ENCODE results near the gene FLACC1. TPM values are rescaled to one million over a fixed set of nuclear protein-coding genes. Genes with fewer than 3 reads are reported as not detected.

FLACC1 gene
- total and polyA plus RNA-seq, 7 donors: 0.69 to 1.6 (median 1.2) TPM; not detected in 1

GRCh38 chr2:201358684-201359083 lies 1.5 kb upstream of the FLACC1 start:
- Histone ChIP-seq H3K9me3 (no peaks in the 10 kb centered on the region), H3K27me3 (no peaks in the 10 kb centered on the region), H3K36me3 (peaks cover 0 to 8% (median 0%) of the 10 kb centered on the region in 4 donors), H3K4me3 (no peak overlapping the region), H3K27ac (no peak overlapping the region), H3K4me1 (peaks cover 0 to 11% (median 5%) of the 10 kb centered on the region in 4 donors)
- intact Hi-C loops (cut with DNase I): no loop called here
- no peak for DNase-seq
- TF ChIP-seq POLR2A (IDR thresholded peaks at IDR 0.05) (no peak), CTCF (IDR thresholded peaks at IDR 0.05) (no peak), POLR2AphosphoS5 (IDR thresholded peaks at IDR 0.05) (no peak), EP300 (IDR thresholded peaks at IDR 0.05) (no peak)
- 79 to 91% methylated on average over 7 of the region's 7 CpGs for WGBS, 2 donors

GRCh38 chr2:201353116-201353515 lies 4.0 kb downstream of the FLACC1 start:
- peaks cover 0 to 11% (median 5%) of the 10 kb centered on the region in 4 donors for H3K4me1 ChIP-seq
- no peak for DNase-seq
- peaks cover 0 to 5% (median 0%) of the 10 kb centered on the region in 4 donors for H3K36me3 ChIP-seq
- 78 to 94% methylated on average over 1 of the region's 1 CpG for WGBS, 2 donors
- H3K4me3 ChIP-seq: no peak overlapping the region
- no peaks in the 10 kb centered on the region for H3K27me3 ChIP-seq
- intact Hi-C loops (cut with DNase I): no loop called here
- no peak for TF ChIP-seq POLR2A (IDR thresholded peaks at IDR 0.05)
- no peak for TF ChIP-seq CTCF (IDR thresholded peaks at IDR 0.05)
- TF ChIP-seq POLR2AphosphoS5 (IDR thresholded peaks at IDR 0.05): no peak
- no peak for TF ChIP-seq EP300 (IDR thresholded peaks at IDR 0.05)
- H3K9me3 ChIP-seq: no peaks in the 10 kb centered on the region
- H3K27ac ChIP-seq: peak overlapping the region in 1 of 4 donors; percentile 22

- no peak overlapping the region for H3K27ac ChIP-seq
- WGBS, 2 donors: 95 to 96% methylated on average over 4 of the region's 4 CpGs
Measured at GRCh38 chr2:201350879-201351278, 6.3 kb downstream of the FLACC1 start.

GRCh38 chr2:201349601-201350000 lies 7.5 kb downstream of the FLACC1 start:
- peaks cover 0 to 4% (median 0%) of the 10 kb centered on the region in 4 donors for H3K4me1 ChIP-seq
- no peak overlapping the region for H3K4me3 ChIP-seq
- no peaks in the 10 kb centered on the region for H3K27me3 ChIP-seq
- WGBS, 2 donors: 68 to 69% methylated on average over 4 of the region's 4 CpGs
- H3K36me3 ChIP-seq: peaks cover 0 to 5% (median 0%) of the 10 kb centered on the region in 4 donors
- no peak overlapping the region for H3K27ac ChIP-seq
- intact Hi-C loops (cut with DNase I): no loop called here
- TF ChIP-seq CTCF (IDR thresholded peaks at IDR 0.05): no peak
- no peak for TF ChIP-seq POLR2A (IDR thresholded peaks at IDR 0.05)
- TF ChIP-seq EP300 (IDR thresholded peaks at IDR 0.05): no peak
- TF ChIP-seq POLR2AphosphoS5 (IDR thresholded peaks at IDR 0.05): no peak
- no peaks in the 10 kb centered on the region for H3K9me3 ChIP-seq
- no peak for DNase-seq

More at GRCh38 chr2:201350879-201351278, 6.3 kb downstream of the FLACC1 start:
- H3K27me3 ChIP-seq: no peaks in the 10 kb centered on the region
- no peaks in the 10 kb centered on the region for H3K9me3 ChIP-seq
- H3K4me1 ChIP-seq: peaks cover 0 to 4% (median 0%) of the 10 kb centered on the region in 4 donors
- no peak for DNase-seq
- TF ChIP-seq POLR2A (IDR thresholded peaks at IDR 0.05) (no peak), POLR2AphosphoS5 (IDR thresholded peaks at IDR 0.05) (no peak), EP300 (IDR thresholded peaks at IDR 0.05) (no peak), CTCF (IDR thresholded peaks at IDR 0.05) (no peak)
- intact Hi-C loops (cut with DNase I): no loop called here
- peaks cover 0 to 5% (median 0%) of the 10 kb centered on the region in 4 donors for H3K36me3 ChIP-seq
- no peak overlapping the region for H3K4me3 ChIP-seq

GRCh38 chr2:201348758-201349157 lies 8.4 kb downstream of the FLACC1 start:
- TF ChIP-seq EP300 (IDR thresholded peaks at IDR 0.05) (no peak), POLR2AphosphoS5 (IDR thresholded peaks at IDR 0.05) (no peak), POLR2A (IDR thresholded peaks at IDR 0.05) (no peak), CTCF (IDR thresholded peaks at IDR 0.05) (no peak)
- WGBS, 2 donors: 73 to 77% methylated on average over 1 of the region's 1 CpG

More at GRCh38 chr2:201348758-201349157, 8.4 kb downstream of the FLACC1 start:
- Histone ChIP-seq H3K4me3 (no peak overlapping the region), H3K9me3 (no peaks in the 10 kb centered on the region), H3K36me3 (peaks cover 0 to 14% (median 0%) of the 10 kb centered on the region in 4 donors), H3K27ac (no peak overlapping the region), H3K4me1 (peaks cover 0 to 4% (median 0%) of the 10 kb centered on the region in 4 donors), H3K27me3 (no peaks in the 10 kb centered on the region)
- intact Hi-C loops (cut with DNase I): no loop called here
- DNase-seq: no peak
